T-cell (primary cell): ENCODE measurements around the gene CCDC86. TPM values are rescaled to one million over a fixed set of nuclear protein-coding genes. Genes with fewer than 3 reads are reported as not detected.
"Not testable (repeated sequence)": the region's sequence is repeated elsewhere in the genome, so short reads cannot be mapped to it uniquely, and the experiment has no call there.

ENCODE experiments used
- ATAC-seq, 4 experiments: fragments of 200-7000 bp in 3 of 4; fragments of 150-1000 bp in 1 of 4; cut with Tn5 transposase; replicated peaks in 1 of 4; 1 replicate in 3 of 4; 2 replicates in 1 of 4; pipeline ENCODE4 v1.10.0; 2021; ENCODE audit warnings: moderate library complexity in 3 of 4, mild to moderate bottlenecking in 2 of 4, moderate number of reproducible peaks in 1 of 4
- CTCF ChIA-PET, 2 donors: fragments of 300-600 bp; sonication (Branson Sonifier 250); formaldehyde crosslinking; loops; one replicate each; lab custom pipeline; 2022; ENCODE audit warnings: antibody characterized with exemption in 2 of 2; lab: Charles Lee
- POLR2A ChIA-PET, 2 donors: fragments of 300-600 bp; sonication (Branson Sonifier 250); formaldehyde crosslinking; loops; one replicate each; lab custom pipeline; 2022; ENCODE audit warnings: antibody characterized with exemption in 2 of 2; lab: Charles Lee
- DNase-seq, 35 experiments: peaks; one replicate each; pipeline versions ENCODE4 v3.0.0 to v3.0.0-alpha.2; 2013 to 2023
- H3K27ac ChIP-seq: one replicate; pipeline ENCODE4 v1.5.1; 2013; ENCODE audit warnings: low read length
- H3K27me3 ChIP-seq, 2 experiments: replicated peaks in 1 of 2; 1 replicate in 1 of 2; 2 replicates in 1 of 2; pipeline versions ENCODE4 v1.6.1 to v1.7.0; 2013; ENCODE audit warnings: low read length in 1 of 2, mixed read lengths in 1 of 2; ENCODE audit not compliant: control insufficient read depth in 2 of 2, insufficient read depth in 2 of 2; ENCODE audit errors: extremely low read depth in 1 of 2
- H3K36me3 ChIP-seq, 2 donors: 1 replicate in 1 of 2; 2 replicates in 1 of 2; pipeline versions ENCODE4 v1.6.1 to v1.7.0; 2013; ENCODE audit warnings: low read length in 1 of 2; ENCODE audit not compliant: control insufficient read depth in 2 of 2, insufficient read depth in 1 of 2; ENCODE audit errors: extremely low read depth in 1 of 2
- H3K4me1 ChIP-seq, 2 experiments: 1 replicate in 1 of 2; 2 replicates in 1 of 2; pipeline versions ENCODE4 v1.6.1 to v1.7.0; 2013; ENCODE audit warnings: low read length in 2 of 2, mixed read lengths in 1 of 2; ENCODE audit not compliant: insufficient read depth in 2 of 2, control insufficient read depth in 1 of 2; ENCODE audit errors: extremely low read depth in 1 of 2
- H3K4me3 ChIP-seq, 2 donors: 1 replicate in 1 of 2; 2 replicates in 1 of 2; pipeline versions ENCODE4 v1.5.1 to v1.7.0; 2013; ENCODE audit warnings: mild to moderate bottlenecking in 2 of 2, low read length in 1 of 2, moderate library complexity in 1 of 2; ENCODE audit not compliant: control insufficient read depth in 1 of 2; ENCODE audit errors: extremely low read depth in 1 of 2
- H3K9me3 ChIP-seq: 2 replicates; pipeline ENCODE4 v1.7.0; 2013
- H3K27ac Mint-ChIP-seq, 2 donors: one replicate each; pipeline ENCODE4 v1.8.0; 2020 to 2021; ENCODE audit warnings: mild to moderate bottlenecking in 2 of 2, mixed read lengths in 2 of 2
- H3K27me3 Mint-ChIP-seq, 2 donors: one replicate each; pipeline ENCODE4 v1.8.0; 2021 to 2022; ENCODE audit warnings: mixed read lengths in 2 of 2
- H3K36me3 Mint-ChIP-seq: one replicate; pipeline ENCODE4 v1.8.0; 2021; ENCODE audit warnings: mixed read lengths
- H3K4me1 Mint-ChIP-seq, 3 donors: one replicate each; pipeline ENCODE4 v1.8.0; 2020 to 2022; ENCODE audit warnings: mixed read lengths in 3 of 3, mild to moderate bottlenecking in 1 of 3
- H3K4me3 Mint-ChIP-seq, 3 donors: one replicate each; pipeline ENCODE4 v1.8.0; 2020 to 2022; ENCODE audit warnings: mild to moderate bottlenecking in 3 of 3, mixed read lengths in 3 of 3, moderate library complexity in 3 of 3
- H3K9me3 Mint-ChIP-seq, 3 donors: one replicate each; pipeline ENCODE4 v1.8.0; 2020 to 2022; ENCODE audit warnings: mixed read lengths in 3 of 3
- WGBS: methylation state at CpG from one replicate; pipeline ENCODE4 v1.1.5; 2013; ENCODE audit warnings: missing lambda C conversion rate; ENCODE audit not compliant: insufficient coverage; 5-methylcytosine and 5-hydroxymethylcytosine counted together
- total RNA-seq, 35 experiments: library from RNA in 6 of 35; stranded (reverse) in 6 of 35; fragments of 120-200 nt in 1 of 35; gene quantifications; one replicate each; pipeline versions ENCODE4 v1.2.1 to v1.2.4 and lab custom pipeline; 2013 to 2026

Gene CCDC86
- total RNA-seq, 5 donors from 2014 or later (not counting 1 experiment from before 2014, with no cell fraction given): 11.6 to 20.7 (median 16.3) TPM

DNA sequence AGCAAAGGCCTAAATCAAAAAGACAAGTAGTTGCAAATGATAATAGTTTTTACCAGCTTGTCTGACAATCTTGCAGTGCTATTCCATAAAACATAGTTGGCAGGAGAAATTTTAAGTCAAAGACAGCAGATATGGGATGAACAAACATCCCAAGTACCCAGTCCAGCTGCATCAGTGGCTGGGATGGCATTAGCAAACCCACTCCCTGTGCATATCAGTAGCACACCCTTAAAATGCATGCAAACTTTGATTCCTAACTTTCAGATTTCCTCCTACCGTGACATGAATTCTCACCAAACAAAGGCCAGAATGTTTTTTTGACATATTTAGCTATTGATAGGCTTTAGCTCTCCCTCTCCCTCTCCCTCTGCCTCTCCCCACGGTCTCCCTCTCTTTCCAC, 27.8 kb upstream of the CCDC86 start:
- peaks cover 0 to 23% of the 10 kb centered on the region in 2 experiments for H3K27me3 ChIP-seq
- no peak overlapping the region for H3K4me3 ChIP-seq
- ChIA-PET POLR2A (no interaction called here), CTCF (interaction anchor here in 1 of 2 donors (0.6 kb wide), 1 partner anchor 10 kb away, joined by 3 read pairs; no protein-coding TSS in a partner anchor)
- no peak overlapping the region for H3K27ac ChIP-seq
- Mint-ChIP-seq H3K9me3 (peaks cover 0 to 11% (median 3%) of the 10 kb centered on the region in 3 donors), H3K27me3 (peaks cover 12 to 17% of the 10 kb centered on the region in 2 donors), H3K27ac (no peak overlapping the region), H3K36me3 (no peaks in the 10 kb centered on the region), H3K4me3 (no peak overlapping the region), H3K4me1 (no peaks in the 10 kb centered on the region)
- WGBS: 100% methylated on average over 1 of the region's 2 CpGs
- H3K9me3 ChIP-seq: no peaks in the 10 kb centered on the region
- H3K36me3 ChIP-seq: no peaks in the 10 kb centered on the region
- no peaks in the 10 kb centered on the region for H3K4me1 ChIP-seq
- ATAC-seq: no peak
- no peak for DNase-seq

DNA sequence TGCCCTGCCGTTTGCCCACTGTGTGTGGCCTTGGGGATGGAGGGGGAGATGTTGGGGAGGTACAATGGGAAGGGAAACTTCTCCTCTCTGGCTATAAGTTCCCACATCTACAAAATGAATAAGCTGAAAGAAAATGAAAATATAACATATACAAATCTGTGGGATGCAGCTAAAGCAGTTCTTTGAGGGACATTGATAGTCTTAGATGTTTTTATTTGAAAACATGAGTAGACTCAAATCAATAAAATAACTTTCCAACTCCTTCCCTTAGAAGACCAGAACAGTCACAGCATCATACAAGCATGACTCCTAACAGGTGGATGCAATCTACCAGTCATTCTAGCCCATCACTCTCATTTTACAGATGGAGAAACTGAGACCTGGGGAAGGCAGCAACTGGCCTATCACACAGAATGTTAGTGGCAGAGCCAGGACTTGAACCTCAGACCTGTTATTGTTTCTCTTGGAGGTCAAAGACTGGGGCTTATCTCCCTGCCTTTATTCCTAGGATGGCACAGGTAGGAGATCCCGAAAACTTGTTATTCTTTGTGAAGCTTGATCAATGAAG, 25.2 kb upstream of the CCDC86 start:
- Histone ChIP-seq H3K4me1 (no peaks in the 10 kb centered on the region), H3K4me3 (no peak overlapping the region), H3K36me3 (no peaks in the 10 kb centered on the region), H3K27ac (no peak overlapping the region), H3K9me3 (no peaks in the 10 kb centered on the region), H3K27me3 (peaks cover 0 to 21% of the 10 kb centered on the region in 2 experiments)
- no CpG with 5 or more reads among the region's 2 CpGs for WGBS
- ATAC-seq (no peak), DNase-seq (no peak)
- ChIA-PET POLR2A (no interaction called here), CTCF (no interaction called here)
- H3K36me3 Mint-ChIP-seq: no peaks in the 10 kb centered on the region
- H3K27ac Mint-ChIP-seq: no peak overlapping the region
- no peaks in the 10 kb centered on the region for H3K4me1 Mint-ChIP-seq
- peaks cover 4 to 6% of the 10 kb centered on the region in 2 donors for H3K27me3 Mint-ChIP-seq
- peaks cover 0 to 11% (median 3%) of the 10 kb centered on the region in 3 donors for H3K9me3 Mint-ChIP-seq
- H3K4me3 Mint-ChIP-seq: no peak overlapping the region

DNA sequence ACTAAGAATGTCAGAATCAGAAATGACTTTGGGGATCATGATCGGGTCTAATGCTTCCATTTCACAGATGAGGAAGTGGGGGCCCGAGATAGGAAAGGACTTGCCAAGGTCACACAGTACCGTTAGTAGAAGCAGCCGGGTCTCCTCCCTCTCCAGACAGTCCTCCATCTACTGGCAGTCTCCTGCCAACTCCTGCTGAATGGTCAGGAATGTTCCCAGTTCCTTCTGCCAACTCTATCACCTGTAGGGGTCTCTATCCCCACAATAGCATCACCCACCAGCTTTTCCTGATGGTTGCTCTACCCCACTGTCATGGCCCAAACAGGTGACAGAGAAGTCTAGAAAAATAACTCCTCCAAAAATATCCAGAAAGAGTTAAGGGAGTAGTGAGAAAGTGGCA, 23.9 kb upstream of the CCDC86 start:
- Histone ChIP-seq H3K4me3 (no peak overlapping the region), H3K4me1 (peaks cover 0 to 2% of the 10 kb centered on the region in 2 experiments), H3K27ac (no peak overlapping the region), H3K36me3 (no peaks in the 10 kb centered on the region), H3K27me3 (peaks cover 0 to 21% of the 10 kb centered on the region in 2 experiments), H3K9me3 (no peaks in the 10 kb centered on the region)
- Mint-ChIP-seq H3K27me3 (no peaks in the 10 kb centered on the region), H3K36me3 (no peaks in the 10 kb centered on the region), H3K4me3 (no peak overlapping the region), H3K9me3 (peaks cover 0 to 11% (median 3%) of the 10 kb centered on the region in 3 donors), H3K4me1 (no peaks in the 10 kb centered on the region), H3K27ac (no peak overlapping the region)
- DNase-seq (no peak), ATAC-seq (no peak)
- ChIA-PET CTCF (no interaction called here), POLR2A (no interaction called here)
- WGBS: 86% methylated on average over 3 of the region's 4 CpGs

DNA sequence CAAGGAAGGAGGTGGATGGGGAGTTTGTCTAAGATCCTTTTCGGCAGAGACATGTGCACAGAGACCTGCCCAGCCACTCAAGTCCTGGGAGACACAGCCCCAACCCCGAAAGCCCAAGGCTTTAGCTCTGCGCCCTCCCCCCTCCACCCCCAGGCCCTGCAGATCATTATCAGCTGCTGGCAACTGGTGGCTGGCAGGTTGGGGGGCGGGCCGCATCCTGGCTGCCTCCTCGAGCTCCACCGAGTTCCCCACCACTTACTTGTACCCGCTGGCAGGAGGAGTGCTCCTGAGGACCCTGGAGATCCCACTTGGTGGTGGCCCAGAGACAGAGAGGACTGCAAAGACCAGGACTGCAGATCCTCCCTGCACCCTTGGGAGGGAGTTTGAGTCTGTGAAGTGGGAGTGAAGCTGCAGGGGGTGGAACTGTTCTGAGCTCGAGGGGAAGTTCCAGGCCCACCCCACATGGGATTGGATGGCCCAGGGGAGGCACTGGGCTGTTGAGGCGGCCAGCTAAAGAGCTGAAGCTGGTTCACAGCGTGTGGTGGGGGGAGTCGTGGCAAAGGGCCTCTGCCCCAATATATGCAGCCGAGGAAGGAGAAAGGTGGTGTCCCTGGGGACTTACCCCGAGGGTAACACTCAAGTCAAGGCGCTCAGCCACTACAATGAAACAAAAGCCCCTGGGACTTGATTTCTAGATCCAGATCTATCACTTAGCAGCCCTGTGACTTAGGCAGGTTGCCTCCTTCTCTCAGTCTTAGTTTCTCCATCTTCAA, 19.9 kb upstream of the CCDC86 start:
- POLR2A ChIA-PET: no interaction called here
- no peak overlapping the region for H3K27ac Mint-ChIP-seq
- WGBS: 56% methylated on average over 5 of the region's 15 CpGs

DNA sequence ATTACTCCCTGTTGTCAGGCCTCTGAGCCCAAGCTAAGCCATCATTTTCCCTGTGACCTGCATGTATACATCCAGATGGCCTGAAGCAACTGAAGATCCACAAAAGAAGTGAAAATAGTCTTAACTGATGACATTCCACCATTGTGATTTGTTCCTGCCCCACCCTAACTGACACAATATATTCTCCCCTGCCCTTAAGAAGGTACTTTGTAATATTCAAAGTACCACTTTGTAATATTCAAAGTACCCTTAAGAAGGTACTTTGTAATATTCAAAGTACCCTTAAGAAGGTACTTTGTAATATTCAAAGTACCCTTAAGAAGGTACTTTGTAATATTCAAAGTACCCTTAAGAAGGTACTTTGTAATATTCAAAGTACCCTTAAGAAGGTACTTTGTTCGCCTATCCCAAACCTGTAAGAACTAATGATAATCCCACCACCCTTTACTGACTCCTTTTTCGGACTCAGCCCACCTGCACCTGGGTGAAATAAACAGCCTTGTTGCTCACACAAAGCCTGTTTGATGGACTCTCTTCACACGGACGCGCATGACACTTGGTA, 18.1 kb upstream of the CCDC86 start:
- H3K27me3 ChIP-seq: peaks cover 0 to 25% of the 10 kb centered on the region in 2 experiments
- H3K27ac Mint-ChIP-seq, DNase-seq, H3K9me3 ChIP-seq, CTCF ChIA-PET, H3K36me3 ChIP-seq, H3K36me3 Mint-ChIP-seq, H3K9me3 Mint-ChIP-seq, H3K27ac ChIP-seq, H3K4me3 ChIP-seq, H3K27me3 Mint-ChIP-seq, H3K4me3 Mint-ChIP-seq, ATAC-seq, H3K4me1 Mint-ChIP-seq, H3K4me1 ChIP-seq, POLR2A ChIA-PET: not testable (repeated sequence)
- 90% methylated on average over 4 of the region's 5 CpGs for WGBS

More for the DNA sequence above, 19.9 kb upstream of the CCDC86 start:
- H3K9me3 Mint-ChIP-seq: peaks cover 0 to 4% (median 0%) of the 10 kb centered on the region in 3 donors
- ATAC-seq (no peak), DNase-seq (no peak)
- Histone ChIP-seq H3K4me1 (peaks cover 0 to 2% of the 10 kb centered on the region in 2 experiments), H3K9me3 (no peaks in the 10 kb centered on the region), H3K4me3 (no peak overlapping the region), H3K27ac (no peak overlapping the region), H3K27me3 (peaks cover 0 to 21% of the 10 kb centered on the region in 2 experiments), H3K36me3 (no peaks in the 10 kb centered on the region)
- no peak overlapping the region for H3K4me3 Mint-ChIP-seq
- CTCF ChIA-PET: interaction anchor here in 1 of 2 donors (0.7 kb wide), 1 partner anchor 82 kb away, joined by 4 read pairs; no protein-coding TSS in a partner anchor
- H3K27me3 Mint-ChIP-seq: no peaks in the 10 kb centered on the region
- no peaks in the 10 kb centered on the region for H3K4me1 Mint-ChIP-seq
- no peaks in the 10 kb centered on the region for H3K36me3 Mint-ChIP-seq

DNA sequence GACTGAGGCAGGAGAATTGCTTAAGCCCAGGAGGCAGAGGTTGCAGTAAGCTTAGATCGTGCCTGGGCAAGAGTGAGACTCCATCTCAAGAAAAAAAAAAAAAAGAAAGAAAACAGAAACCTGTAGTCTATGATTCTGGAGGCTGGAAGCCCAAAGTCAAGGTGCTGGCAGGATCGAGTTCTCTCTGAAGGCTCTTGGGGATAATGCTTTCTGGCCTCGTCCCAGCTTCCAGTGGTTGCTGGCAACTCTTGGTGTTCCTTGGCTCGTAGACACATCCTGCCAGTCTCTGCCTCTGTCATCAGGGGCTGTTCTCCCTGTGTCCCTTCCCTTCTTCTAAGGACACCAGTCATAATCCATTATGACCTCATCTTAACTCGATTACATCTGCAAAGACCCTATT, 16.8 kb upstream of the CCDC86 start:
- H3K9me3 Mint-ChIP-seq: no peaks in the 10 kb centered on the region
- H3K27me3 Mint-ChIP-seq: peaks cover 0 to 2% of the 10 kb centered on the region in 2 donors
- DNase-seq (no peak), ATAC-seq (no peak)
- 85% methylated on average over 3 of the region's 5 CpGs for WGBS
- Histone ChIP-seq H3K4me3 (no peak overlapping the region), H3K27ac (no peak overlapping the region), H3K27me3 (peaks cover 0 to 25% of the 10 kb centered on the region in 2 experiments), H3K9me3 (no peaks in the 10 kb centered on the region), H3K4me1 (peaks cover 0 to 2% of the 10 kb centered on the region in 2 experiments), H3K36me3 (no peaks in the 10 kb centered on the region)
- ChIA-PET POLR2A (no interaction called here), CTCF (interaction anchor here in 1 of 2 donors (0.6 kb wide), 2 partner anchors 10 to 20 kb away, joined by 3 read pairs; no protein-coding TSS in a partner anchor)
- H3K4me1 Mint-ChIP-seq: no peaks in the 10 kb centered on the region
- no peak overlapping the region for H3K27ac Mint-ChIP-seq
- no peak overlapping the region for H3K4me3 Mint-ChIP-seq
- H3K36me3 Mint-ChIP-seq: no peaks in the 10 kb centered on the region
